HG02938 (cell line): ENCODE measurements around the gene SDF2L1.

Experiments used
- ATAC-seq: cut with Tn5 transposase; IDR thresholded peaks from one replicate; pipeline ENCODE4 v1.9.1; 2021; ENCODE audit warnings: mild to moderate bottlenecking, moderate library complexity; ENCODE audit not compliant: unreplicated experiment

SDF2L1 gene

DNA sequence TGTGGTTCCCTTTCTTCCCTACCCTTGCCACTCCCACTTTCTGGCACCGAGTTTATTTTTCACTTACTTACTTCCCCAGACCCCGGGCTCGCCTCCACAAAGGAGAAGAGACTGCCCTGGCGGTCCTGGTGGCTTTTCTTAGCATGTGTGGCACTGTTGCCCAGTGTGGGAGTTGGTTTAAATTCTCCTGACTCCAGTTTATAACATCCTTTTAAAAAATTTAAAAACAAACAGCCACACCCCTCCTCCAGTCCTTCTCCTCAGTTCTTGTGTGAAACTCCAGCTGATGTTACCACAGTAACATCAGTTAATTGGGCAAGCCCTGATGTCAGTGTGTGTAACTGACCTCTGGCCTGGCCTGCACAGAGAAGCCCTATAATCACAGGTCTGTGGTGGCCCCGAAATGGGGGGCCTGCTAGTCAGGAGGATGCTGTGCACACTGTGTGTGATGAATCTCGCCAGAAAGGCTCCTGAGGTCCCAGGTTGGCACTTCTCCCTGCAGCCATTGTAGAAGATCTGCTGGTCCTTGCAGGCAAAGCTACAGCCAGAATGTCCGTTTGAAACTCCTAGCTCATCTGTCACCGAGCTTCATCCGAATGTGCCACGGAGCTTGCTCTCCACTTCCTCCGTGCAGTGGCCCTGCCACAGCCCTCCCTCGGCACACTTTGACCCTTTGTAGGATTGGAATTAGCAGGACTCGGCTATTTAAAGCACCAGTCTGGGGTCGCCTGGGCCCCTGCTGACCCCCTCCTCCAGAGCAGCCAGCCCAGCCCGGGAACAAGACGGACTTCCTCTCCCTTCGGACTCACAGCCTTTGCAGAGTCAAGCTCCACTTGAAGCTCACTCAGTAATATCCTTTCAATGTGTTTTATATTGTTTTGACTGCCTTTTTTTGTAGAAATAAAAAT is 19.8 kb upstream of the SDF2L1 start:
- ATAC-seq: no peak

- ATAC-seq: no peak
These were observed 19.0 kb upstream of the SDF2L1 start for GRCh38 chr22:21622919-21623647.

GRCh38 chr22:21623648-21623970 is 18.5 kb upstream of the SDF2L1 start:
- no peak for ATAC-seq

- ATAC-seq: no peak
These were observed 17.8 kb upstream of the SDF2L1 start for GRCh38 chr22:21624120-21624879.

DNA sequence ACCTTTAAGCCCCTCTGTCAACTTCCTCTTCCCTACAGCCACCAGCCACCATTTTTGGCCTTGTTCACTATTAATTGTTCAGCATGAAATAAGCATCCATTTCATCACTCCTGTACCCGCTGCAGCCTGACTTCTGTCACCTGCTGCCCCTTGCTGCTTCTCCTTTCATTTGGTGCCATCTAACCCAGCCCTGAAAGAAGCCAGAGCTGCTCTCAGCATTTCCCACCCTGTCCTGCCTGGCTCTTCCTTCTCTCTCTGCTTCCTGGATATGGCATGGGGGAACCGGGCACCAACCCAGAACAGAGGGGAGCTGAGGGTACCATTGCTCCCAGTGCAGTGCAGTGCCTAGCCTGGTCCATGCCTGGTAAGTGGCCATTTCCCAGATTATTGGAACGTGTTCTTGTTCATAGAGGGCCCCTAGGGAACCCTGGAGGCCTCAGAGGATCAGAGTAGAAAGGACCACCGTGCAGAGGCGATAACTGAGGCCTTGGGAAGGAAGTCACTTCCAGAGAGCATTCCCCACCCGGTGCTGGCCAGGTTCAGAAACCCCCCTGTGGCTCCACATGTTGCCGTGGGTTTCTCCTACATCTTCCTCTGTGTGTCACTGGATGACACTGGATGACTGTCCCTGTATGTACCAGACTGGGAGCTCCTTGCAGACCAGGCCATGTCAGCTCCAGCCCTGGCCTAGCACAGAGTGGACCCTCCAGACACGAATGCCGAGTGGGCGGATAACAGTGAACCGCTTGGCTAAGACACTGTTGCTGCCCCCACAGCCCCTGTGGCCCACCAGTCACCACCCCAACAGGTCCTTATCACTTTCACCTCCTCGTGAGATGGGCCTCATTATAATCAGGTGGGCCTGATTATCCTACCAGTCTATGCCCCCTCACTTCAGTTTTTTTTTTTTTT is 17.0 kb upstream of the SDF2L1 start:
- ATAC-seq: no peak

- ATAC-seq: no peak
These were observed 15.9 kb upstream of the SDF2L1 start for GRCh38 chr22:21626073-21626734.

DNA sequence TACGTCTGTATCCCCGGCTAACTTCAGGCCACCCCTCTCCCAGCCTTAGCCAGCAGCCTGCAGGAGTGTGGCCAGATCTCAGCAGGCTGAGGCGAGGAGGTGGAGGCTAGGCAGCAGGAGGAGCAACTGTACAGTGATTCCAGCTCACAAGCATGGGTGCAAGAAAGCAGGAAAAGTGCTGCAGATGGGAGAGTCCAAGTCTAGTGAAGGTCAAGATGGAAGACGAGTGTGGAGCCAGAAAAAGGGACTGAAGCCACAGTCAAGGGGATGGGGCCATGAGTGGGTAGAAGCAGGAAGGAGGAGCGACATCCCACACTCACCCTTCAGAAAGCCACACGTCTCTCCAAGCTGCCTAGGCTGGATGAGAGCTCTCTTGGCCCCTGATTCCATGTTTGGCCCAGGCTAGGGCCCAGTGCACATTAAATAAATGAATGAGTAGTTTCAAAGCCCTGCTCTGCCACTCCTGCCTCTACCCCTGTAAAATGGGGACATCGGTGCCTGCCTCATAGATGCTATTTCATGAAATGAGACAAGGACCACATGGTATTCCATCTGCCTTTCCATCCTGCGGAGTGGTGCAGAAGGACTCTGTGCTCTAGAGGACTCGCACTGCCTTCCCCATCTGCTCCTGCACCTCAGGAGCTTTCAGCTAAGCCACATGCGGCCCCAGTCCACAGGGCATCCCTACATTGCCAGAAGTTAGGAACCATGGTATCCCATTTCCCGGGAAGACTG is 15.2 kb upstream of the SDF2L1 start:
- ATAC-seq: no peak

GRCh38 chr22:21628386-21629254 is 13.5 kb upstream of the SDF2L1 start:
- ATAC-seq: peak; percentile 7

DNA sequence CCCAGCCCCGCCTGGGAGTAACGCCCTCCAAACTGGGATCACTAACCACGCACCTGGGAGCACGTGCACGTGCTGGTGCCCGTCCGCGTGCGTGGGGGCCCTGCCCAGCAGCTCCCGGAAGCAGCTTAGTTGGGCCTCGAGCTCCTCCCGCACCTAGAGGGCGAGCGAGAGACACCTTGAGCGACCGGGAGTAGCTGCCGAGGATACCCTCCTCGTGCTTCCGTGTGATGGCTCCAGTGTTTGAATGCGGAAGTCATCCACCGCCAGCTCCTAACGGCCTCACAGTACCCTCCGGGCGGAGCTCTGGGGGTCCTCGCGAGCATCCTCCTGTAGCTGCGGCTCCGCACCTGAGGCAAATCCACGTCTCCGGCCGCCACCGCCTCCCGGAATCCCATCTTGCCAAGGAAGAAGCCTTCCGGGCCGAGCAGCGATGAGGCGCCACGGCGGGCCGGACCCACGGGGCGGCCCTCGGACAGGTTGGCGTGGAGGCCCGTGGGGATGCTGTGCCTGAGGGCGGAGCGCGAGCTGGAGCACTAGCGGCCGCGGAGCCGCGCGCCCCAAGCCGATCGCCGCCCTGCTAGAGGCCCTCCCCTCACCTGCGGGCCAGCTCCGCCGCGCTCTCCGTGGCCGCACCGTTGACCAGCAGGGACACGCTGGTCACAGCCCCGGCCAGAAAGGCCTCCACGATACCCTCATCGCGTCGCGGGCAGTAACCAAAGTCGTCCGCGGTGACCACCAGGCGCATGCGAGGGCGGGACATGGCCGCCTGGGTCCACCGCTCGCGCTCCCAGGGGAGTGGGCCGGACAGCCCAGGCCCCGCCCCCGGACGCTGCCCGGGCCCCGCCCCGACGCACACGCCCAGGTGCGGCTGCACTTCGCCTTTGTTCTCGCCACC is 12.6 kb upstream of the SDF2L1 start, which contains the start of gene YDJC:
Gene YDJC, minus strand, starts transcription at position 768 of the 895 bp plus-strand sequence. Its CDS starts 8 bp downstream, at position 760.
- ATAC-seq: peak; percentile 68

DNA sequence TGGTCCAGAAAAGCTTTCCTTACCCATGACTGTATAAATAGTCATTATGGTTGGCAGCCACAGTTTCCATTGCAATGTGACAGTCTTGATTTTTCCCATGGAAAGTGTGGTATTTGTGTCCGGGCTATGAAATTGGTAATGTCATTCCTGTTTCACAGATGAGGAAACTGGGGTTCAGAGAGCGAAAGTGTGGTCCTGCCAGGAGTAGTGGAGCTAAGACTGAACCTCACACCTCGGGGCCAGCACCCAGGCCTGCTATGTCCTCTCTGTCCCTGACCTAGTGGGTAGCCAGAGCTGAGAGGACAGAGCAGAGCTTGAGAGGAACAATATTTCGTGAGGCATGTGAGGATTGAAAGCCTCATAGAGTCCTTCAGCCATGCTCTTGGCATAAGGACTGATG is 11.1 kb upstream of the SDF2L1 start:
- no peak for ATAC-seq

DNA sequence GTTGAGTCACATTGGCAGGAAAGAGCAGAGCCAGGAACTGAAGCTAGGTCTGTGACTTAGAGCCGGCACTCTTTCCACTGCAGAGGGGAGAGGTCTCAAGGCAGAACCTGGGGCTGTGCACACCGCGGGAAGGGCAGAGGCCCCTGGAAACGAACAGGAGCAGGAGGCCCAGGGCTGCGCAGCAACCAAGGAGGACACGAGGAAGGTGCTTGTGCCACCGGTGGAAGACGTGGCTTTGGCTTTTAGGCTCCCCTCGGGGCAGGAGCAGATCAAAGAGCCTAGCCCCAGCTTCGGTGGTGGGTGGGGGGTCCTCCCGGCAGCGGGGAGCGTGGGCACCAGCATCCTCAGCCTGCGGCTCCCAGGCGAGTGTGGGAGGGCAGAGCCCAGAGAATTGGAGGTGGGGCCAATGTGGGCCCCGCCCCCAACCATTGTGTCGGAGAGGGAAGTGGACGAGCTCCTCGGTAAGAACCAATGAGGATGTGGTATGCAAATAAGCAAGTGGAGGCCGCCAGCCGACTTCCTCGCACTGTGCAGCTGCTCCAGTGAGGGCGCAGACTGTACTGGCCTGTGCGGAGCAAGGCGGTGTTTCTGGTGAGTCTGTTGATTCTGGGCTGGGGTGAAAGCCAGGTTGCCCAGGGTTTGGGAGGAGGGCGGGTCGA is 9.7 kb upstream of the SDF2L1 start, which contains the start of gene CCDC116:
Gene CCDC116, plus strand, starts transcription at position 524 of the 659 bp plus-strand sequence. CDS start 422 bp downstream, outside the sequence.
- ATAC-seq: no peak

- no peak for ATAC-seq
These were observed 9.2 kb upstream of the SDF2L1 start for GRCh38 chr22:21632931-21633330.

DNA sequence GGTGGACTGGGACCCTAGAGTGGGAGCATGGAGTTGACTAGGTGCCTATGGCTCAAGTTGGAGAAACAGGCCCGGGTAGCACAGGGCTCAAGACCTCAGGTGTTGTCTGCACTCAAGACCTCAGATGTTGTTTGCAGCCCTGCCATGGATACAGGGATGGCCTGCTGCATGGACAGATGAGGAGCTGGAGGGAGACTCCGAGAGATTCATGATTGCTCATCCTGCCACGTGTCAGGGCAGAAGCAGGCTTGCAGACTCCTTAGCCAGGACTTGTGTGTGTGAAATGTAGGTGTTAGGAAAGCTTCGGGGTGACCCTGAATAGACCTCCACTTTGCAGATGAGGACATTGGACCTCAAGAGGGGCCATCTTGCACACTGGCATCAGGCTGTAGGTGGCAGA is 8.6 kb upstream of the SDF2L1 start:
- no peak for ATAC-seq

DNA sequence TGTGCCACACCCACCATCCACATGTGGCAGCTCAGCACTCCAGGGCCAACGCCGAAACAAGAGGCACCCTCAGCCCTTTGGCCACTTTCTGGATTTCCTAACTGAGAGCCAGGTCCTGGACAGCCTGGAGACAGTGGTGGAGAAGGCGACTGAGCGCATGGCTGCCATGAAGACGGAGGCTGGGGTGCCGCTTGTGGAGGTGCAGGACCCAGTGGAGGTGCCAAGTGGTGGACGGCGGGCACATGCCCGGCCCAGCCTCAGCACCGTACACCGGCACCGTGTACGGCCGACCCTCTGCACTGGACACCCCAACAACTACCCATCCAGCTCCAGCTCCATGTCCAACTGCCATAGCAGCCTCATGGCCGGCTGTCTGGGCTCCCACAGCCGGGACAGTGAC is 8.0 kb upstream of the SDF2L1 start:
- no peak for ATAC-seq

- no peak for ATAC-seq
These were observed 7.3 kb upstream of the SDF2L1 start for GRCh38 chr22:21634844-21635243.

GRCh38 chr22:21635771-21636510 is 6.2 kb upstream of the SDF2L1 start:
- no peak for ATAC-seq
